ENCODE measurements around the gene HASPIN.
"Not testable (repeated sequence)": the region's sequence is repeated elsewhere in the genome, so short reads cannot be mapped to it uniquely, and the experiment has no call there.

HASPIN gene

GRCh38 chr17:3697103-3697476 lies 26.6 kb upstream of the HASPIN start:
- DNase-seq (ENCODE audit: low spot score): no peak

- no peak for DNase-seq (ENCODE audit: low spot score)
Observed at GRCh38 chr17:3698139-3698538, 25.6 kb upstream of the HASPIN start.

GRCh38 chr17:3699951-3700350 lies 23.8 kb upstream of the HASPIN start:
- DNase-seq (ENCODE audit: low spot score): no peak

- not testable (repeated sequence) for DNase-seq (ENCODE audit: low spot score)
Observed at GRCh38 chr17:3702041-3702539, 21.6 kb upstream of the HASPIN start.

- no peak for DNase-seq (ENCODE audit: low spot score)
Observed at GRCh38 chr17:3704931-3705717, 18.6 kb upstream of the HASPIN start.

- DNase-seq (ENCODE audit: low spot score): not testable (repeated sequence)
Observed at GRCh38 chr17:3705718-3705984, 18.1 kb upstream of the HASPIN start.

- DNase-seq (ENCODE audit: low spot score): no peak
Observed at GRCh38 chr17:3708366-3708765, 15.3 kb upstream of the HASPIN start.

GRCh38 chr17:3710951-3711383 lies 12.7 kb upstream of the HASPIN start:
- peak; percentile 41 for DNase-seq (ENCODE audit: low spot score)

GRCh38 chr17:3712811-3713463 lies 10.8 kb upstream of the HASPIN start:
- DNase-seq (ENCODE audit: low spot score): no peak

- no peak for DNase-seq (ENCODE audit: low spot score)
Observed at GRCh38 chr17:3715296-3715695, 8.4 kb upstream of the HASPIN start.

- DNase-seq (ENCODE audit: low spot score): no peak
Observed at GRCh38 chr17:3718201-3718600, 5.5 kb upstream of the HASPIN start.

GRCh38 chr17:3719265-3719664 lies 4.4 kb upstream of the HASPIN start:
- no peak for DNase-seq (ENCODE audit: low spot score)

- no peak for DNase-seq (ENCODE audit: low spot score)
Observed at GRCh38 chr17:3722716-3723115, 987 bp upstream of the HASPIN start.

- DNase-seq (ENCODE audit: low spot score): no peak
Observed at GRCh38 chr17:3723188-3723555, 531 bp upstream of the HASPIN start.

- no peak for DNase-seq (ENCODE audit: low spot score)
Observed at GRCh38 chr17:3724378-3725077, 825 bp downstream of the HASPIN start.

GRCh38 chr17:3727041-3727440 lies 3.3 kb downstream of the HASPIN start:
- DNase-seq (ENCODE audit: low spot score): no peak

- not testable (repeated sequence) for DNase-seq (ENCODE audit: low spot score)
Observed at GRCh38 chr17:3728099-3728498, 4.4 kb downstream of the HASPIN start.

GRCh38 chr17:3729881-3730280 lies 6.2 kb downstream of the HASPIN start:
- no peak for DNase-seq (ENCODE audit: low spot score)

GRCh38 chr17:3730881-3731429 lies 7.3 kb downstream of the HASPIN start:
- no peak for DNase-seq (ENCODE audit: low spot score)

GRCh38 chr17:3732210-3732621 lies 8.5 kb downstream of the HASPIN start:
- DNase-seq (ENCODE audit: low spot score): no peak

- not testable (repeated sequence) for DNase-seq (ENCODE audit: low spot score)
Observed at GRCh38 chr17:3734911-3735276, 11.2 kb downstream of the HASPIN start.

GRCh38 chr17:3735515-3735914 lies 11.8 kb downstream of the HASPIN start:
- DNase-seq (ENCODE audit: low spot score): no peak

Measured in pons (tissue), 1 donor.